ENCODE data around the gene USP7. TPM values are rescaled to one million over a fixed set of nuclear protein-coding genes. Genes with fewer than 3 reads are reported as not detected.

The USP7 gene
- total and polyA plus RNA-seq, 7 donors: 41.6 to 135 (median 108) TPM

DNA sequence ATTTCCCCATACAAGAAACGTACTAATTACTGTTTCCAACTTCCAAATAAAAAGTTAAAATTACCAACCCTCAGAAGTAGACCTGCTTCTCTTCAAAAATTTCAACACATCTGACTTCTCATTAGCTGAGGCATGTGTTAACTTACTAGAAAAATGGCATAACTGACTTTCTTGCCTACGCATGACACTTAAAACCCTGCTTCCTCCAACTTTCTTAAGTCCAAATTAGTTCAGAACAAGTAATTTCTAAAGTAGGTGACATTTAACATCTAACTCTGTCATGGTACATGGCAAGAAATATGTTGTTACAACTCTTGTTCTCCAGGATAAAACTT lies 6.7 kb downstream of the USP7 start:
- H3K36me3 ChIP-seq (ENCODE audit: insufficient read depth in 1 of 2, low read depth in 1 of 2): no peaks in the 10 kb centered on the region
- no peaks in the 10 kb centered on the region for H3K9me3 ChIP-seq
- WGBS, 3 donors: 50 to 72% (median 51%) methylated on average over 2 of the region's 2 CpGs
- H3K27ac ChIP-seq: peak overlapping the region; percentile 66
- TF ChIP-seq, protein P1, sequence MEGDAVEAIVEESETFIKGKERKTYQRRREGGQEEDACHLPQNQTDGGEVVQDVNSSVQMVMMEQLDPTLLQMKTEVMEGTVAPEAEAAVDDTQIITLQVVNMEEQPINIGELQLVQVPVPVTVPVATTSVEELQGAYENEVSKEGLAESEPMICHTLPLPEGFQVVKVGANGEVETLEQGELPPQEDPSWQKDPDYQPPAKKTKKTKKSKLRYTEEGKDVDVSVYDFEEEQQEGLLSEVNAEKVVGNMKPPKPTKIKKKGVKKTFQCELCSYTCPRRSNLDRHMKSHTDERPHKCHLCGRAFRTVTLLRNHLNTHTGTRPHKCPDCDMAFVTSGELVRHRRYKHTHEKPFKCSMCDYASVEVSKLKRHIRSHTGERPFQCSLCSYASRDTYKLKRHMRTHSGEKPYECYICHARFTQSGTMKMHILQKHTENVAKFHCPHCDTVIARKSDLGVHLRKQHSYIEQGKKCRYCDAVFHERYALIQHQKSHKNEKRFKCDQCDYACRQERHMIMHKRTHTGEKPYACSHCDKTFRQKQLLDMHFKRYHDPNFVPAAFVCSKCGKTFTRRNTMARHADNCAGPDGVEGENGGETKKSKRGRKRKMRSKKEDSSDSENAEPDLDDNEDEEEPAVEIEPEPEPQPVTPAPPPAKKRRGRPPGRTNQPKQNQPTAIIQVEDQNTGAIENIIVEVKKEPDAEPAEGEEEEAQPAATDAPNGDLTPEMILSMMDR (IDR thresholded peaks at IDR 0.05): no peak
- H3K27me3 ChIP-seq (ENCODE audit: insufficient read depth in 3 of 3, low read length in 2 of 3): no peaks in the 10 kb centered on the region
- H3K4me1 ChIP-seq: peaks cover 85% of the 10 kb centered on the region
- DNase-seq (no peak), ATAC-seq (no peak)
- intact Hi-C loops (cut with DNase I): no loop called here
- H3K4me3 ChIP-seq: peak overlapping the region; percentile 35

DNA sequence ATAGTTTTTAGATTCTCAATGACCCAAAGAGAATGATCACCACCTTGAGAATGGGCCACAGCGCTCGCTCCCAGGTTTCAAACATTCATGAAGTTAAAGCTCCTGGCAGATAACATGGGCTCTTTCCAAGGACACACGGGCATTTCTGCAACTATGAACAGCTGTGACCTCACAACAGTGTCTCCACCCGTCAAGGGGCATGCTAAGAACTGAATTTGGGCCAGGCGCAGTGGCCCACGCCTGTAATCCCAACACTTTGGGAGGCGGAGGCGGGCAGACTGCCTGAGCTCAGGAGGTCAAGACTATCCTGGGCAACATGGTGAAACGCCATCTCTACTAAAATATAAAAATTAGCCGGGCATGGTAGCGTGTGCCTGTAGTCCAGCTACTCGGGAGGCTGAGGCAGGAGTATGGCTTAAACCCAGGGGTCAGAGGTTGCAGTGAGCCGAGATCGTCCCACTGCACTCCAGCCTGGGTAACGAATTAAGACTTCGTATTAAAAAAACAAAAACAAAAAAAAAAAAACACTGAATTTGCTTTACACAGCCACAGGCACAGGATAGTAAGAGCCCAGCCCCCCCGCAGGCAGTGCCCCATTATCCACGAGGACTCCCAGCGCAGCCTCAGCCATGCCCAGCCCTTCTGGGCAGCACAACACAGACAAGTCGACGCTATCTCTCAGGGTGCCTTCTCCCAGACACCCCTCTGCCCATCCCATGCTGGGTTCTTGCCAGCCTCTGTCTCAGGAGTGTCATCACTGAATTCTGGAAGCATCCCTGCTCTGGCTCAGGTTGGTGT lies 7.2 kb downstream of the USP7 start:
- intact Hi-C loops (cut with DNase I): no loop called here
- H3K4me3 ChIP-seq: peak overlapping the region; percentile 35
- H3K4me1 ChIP-seq: peaks cover 84% of the 10 kb centered on the region
- ATAC-seq (peak; percentile 48 to 62 (median 59)), DNase-seq (peak; percentile 60 to 79)
- TF ChIP-seq, protein P1 (IDR thresholded peaks at IDR 0.05): no peak
- peak overlapping the region; percentile 66 for H3K27ac ChIP-seq
- no peaks in the 10 kb centered on the region for H3K36me3 ChIP-seq (ENCODE audit: insufficient read depth in 1 of 2, low read depth in 1 of 2)
- H3K27me3 ChIP-seq (ENCODE audit: insufficient read depth in 3 of 3, low read length in 2 of 3): no peaks in the 10 kb centered on the region
- 29 to 49% (median 34%) methylated on average over 21 of the region's 21 CpGs for WGBS, 3 donors
- no peaks in the 10 kb centered on the region for H3K9me3 ChIP-seq

DNA sequence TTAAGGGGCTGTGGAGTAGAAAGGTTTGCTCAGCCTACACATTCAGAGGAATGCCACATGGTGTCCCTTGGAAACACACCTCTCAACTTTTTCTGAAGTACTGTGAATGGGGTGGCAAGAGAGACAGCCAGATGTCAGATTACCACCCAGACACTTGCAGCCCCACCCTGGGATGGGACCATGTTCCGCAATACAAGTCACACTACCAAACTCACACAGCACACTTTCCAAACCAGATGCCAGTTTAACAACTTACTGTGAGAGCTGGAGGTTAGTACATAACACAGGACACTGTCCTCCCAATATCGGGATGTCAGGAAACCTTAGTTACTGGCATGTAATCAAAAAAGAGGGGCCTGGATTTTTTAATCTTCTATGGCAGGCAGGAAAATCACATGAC lies 7.9 kb downstream of the USP7 start:
- Histone ChIP-seq H3K27me3 (ENCODE audit: insufficient read depth in 3 of 3, low read length in 2 of 3) (no peaks in the 10 kb centered on the region), H3K36me3 (ENCODE audit: insufficient read depth in 1 of 2, low read depth in 1 of 2) (no peaks in the 10 kb centered on the region), H3K4me3 (peak overlapping the region; percentile 35), H3K27ac (peak overlapping the region; percentile 66), H3K9me3 (no peaks in the 10 kb centered on the region), H3K4me1 (peaks cover 85% of the 10 kb centered on the region)
- ATAC-seq (peak in 2 of 4 donors; percentile 3 to 11), DNase-seq (no peak)
- TF ChIP-seq, protein P1 (IDR thresholded peaks at IDR 0.05): no peak
- intact Hi-C loops (cut with DNase I): no loop called here
- 37 to 52% (median 38%) methylated on average over 2 of the region's 2 CpGs for WGBS, 3 donors

DNA sequence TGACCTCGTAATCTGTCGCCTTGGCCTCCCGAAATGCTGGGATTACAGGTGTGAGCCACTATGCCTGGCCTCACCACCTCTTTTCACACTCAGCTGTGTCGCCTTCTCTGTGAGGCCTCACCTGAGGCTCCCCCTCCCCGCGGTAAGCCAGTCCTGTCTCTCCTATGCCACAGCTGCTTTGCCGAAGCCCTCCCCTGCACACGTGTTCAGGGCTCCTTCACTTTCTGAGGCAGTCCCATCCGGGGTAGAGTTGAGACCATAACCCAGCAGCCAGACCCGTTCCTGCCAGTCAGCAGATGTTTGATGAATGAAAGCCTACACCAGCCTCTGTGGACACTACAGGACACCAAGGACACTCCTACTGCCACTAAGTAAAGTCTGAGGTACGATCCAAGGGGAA lies 10.6 kb downstream of the USP7 start:
- no peak for DNase-seq
- Histone ChIP-seq H3K9me3 (no peaks in the 10 kb centered on the region), H3K36me3 (ENCODE audit: insufficient read depth in 1 of 2, low read depth in 1 of 2) (no peaks in the 10 kb centered on the region), H3K27me3 (ENCODE audit: insufficient read depth in 3 of 3, low read length in 2 of 3) (no peaks in the 10 kb centered on the region), H3K4me3 (no peak overlapping the region), H3K4me1 (peaks cover 82% of the 10 kb centered on the region), H3K27ac (no peak overlapping the region)
- ATAC-seq: no peak
- intact Hi-C loops (cut with DNase I): no loop called here
- WGBS, 3 donors: 68 to 75% (median 72%) methylated on average over 11 of the region's 11 CpGs
- TF ChIP-seq, protein P1 (IDR thresholded peaks at IDR 0.05): no peak

All from psoas muscle (tissue), 8 donors.